Endothelial cell of umbilical vein (primary cell): ENCODE data around the gene SNUPN.

Experiments used
- POLR2A ChIP-seq: IDR thresholded peaks from 2 replicates; pipeline ENCODE4 v1.6.1; 2012; ENCODE audit warnings: low read depth, mild to moderate bottlenecking, control low read depth, low read length
- TF ChIP-seq, protein P1 (sequence below), 2 donors: IDR thresholded peaks; 1 replicate in 1 of 2; 2 replicates in 1 of 2; pipeline ENCODE4 v1.5.1; 2011; ENCODE audit warnings: low read length in 2 of 2, mild to moderate bottlenecking in 2 of 2, moderate library complexity in 2 of 2, control low read depth in 1 of 2, inconsistent platforms in 1 of 2, low read depth in 1 of 2; ENCODE audit not compliant: insufficient read depth in 1 of 2; ENCODE audit errors: extremely low read depth in 1 of 2

DNA sequence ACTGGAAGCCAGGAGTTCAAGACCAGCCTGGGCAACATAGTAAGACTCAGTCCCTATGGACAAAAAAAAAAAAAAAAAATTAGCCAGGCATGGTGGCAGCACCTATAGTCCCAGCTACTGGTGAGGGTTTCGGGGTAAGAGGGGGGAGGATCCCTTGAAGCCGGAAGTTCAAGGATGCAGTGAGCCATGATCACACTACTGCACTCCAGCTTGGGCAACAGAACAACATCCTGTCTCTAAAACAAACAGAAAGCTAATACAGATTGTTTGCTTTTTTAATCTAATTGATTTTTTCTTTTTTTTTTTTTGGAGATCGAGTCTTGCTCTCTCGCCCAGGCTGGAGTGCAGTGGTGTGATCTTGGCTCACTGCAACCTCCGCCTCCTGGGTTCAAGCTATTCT lies 16.1 kb upstream of the SNUPN start:
- TF ChIP-seq POLR2A: no peak
- TF ChIP-seq, protein P1, sequence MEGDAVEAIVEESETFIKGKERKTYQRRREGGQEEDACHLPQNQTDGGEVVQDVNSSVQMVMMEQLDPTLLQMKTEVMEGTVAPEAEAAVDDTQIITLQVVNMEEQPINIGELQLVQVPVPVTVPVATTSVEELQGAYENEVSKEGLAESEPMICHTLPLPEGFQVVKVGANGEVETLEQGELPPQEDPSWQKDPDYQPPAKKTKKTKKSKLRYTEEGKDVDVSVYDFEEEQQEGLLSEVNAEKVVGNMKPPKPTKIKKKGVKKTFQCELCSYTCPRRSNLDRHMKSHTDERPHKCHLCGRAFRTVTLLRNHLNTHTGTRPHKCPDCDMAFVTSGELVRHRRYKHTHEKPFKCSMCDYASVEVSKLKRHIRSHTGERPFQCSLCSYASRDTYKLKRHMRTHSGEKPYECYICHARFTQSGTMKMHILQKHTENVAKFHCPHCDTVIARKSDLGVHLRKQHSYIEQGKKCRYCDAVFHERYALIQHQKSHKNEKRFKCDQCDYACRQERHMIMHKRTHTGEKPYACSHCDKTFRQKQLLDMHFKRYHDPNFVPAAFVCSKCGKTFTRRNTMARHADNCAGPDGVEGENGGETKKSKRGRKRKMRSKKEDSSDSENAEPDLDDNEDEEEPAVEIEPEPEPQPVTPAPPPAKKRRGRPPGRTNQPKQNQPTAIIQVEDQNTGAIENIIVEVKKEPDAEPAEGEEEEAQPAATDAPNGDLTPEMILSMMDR (IDR thresholded peaks at IDR 0.05; ENCODE audit: extremely low read depth in 1 of 2, insufficient read depth in 1 of 2, low read depth in 1 of 2, low read length in 2 of 2): no peak
